Gastroesophageal sphincter (tissue), 3 donors: ENCODE data around the gene SEC24B.

ENCODE experiments used
- CTCF ChIP-seq, 4 experiments: fragments of 200-600 bp in 2 of 4; fragments of 450-650 bp in 2 of 4; sonication (generic) in 1 of 4; IDR thresholded peaks; one replicate each; pipeline ENCODE4 v1.5.1; 2017 to 2019; ENCODE audit warnings: antibody characterized with exemption in 4 of 4, mild to moderate bottlenecking in 2 of 4, moderate library complexity in 2 of 4
- EP300 ChIP-seq: sonication (generic); formaldehyde crosslinking; IDR thresholded peaks from one replicate; pipeline ENCODE4 v1.6.1; 2017; ENCODE audit warnings: antibody characterized with exemption, mild to moderate bottlenecking
- POLR2A ChIP-seq, 2 donors: fragments of 450-650 bp; IDR thresholded peaks; one replicate each; pipeline ENCODE4 v1.6.1; 2017; ENCODE audit warnings: antibody characterized with exemption in 2 of 2, mild to moderate bottlenecking in 2 of 2, moderate library complexity in 1 of 2
- POLR2AphosphoS5 ChIP-seq: sonication (generic); formaldehyde crosslinking; IDR thresholded peaks from one replicate; pipeline ENCODE4 v1.6.1; 2017; ENCODE audit warnings: antibody characterized with exemption

GRCh38 chr4:109506890-109507289 is 73.3 kb downstream of the SEC24B start:
- TF ChIP-seq POLR2A (IDR thresholded peaks at IDR 0.05) (no peak), CTCF (IDR thresholded peaks at IDR 0.05) (no peak), POLR2AphosphoS5 (no peak), EP300 (no peak)
